ENCODE data around the gene ACVRL1.

Gene ACVRL1

GRCh38 chr12:51915951-51916350, 8.6 kb downstream of the ACVRL1 start:
- Histone ChIP-seq H3K9me3 (no peaks in the 10 kb centered on the region), H3K36me3 (no peaks in the 10 kb centered on the region), H3K27ac (no peak overlapping the region), H3K27me3 (peaks cover 6% of the 10 kb centered on the region), H3K4me1 (ENCODE audit: control insufficient read depth in 1 of 2, insufficient read depth in 1 of 2, low read depth in 1 of 2, low read length in 1 of 2) (no peaks in the 10 kb centered on the region), H3K4me3 (ENCODE audit: low read depth in 1 of 2, low read length in 1 of 2) (no peak overlapping the region)
- no peak for TF ChIP-seq CTCF (IDR thresholded peaks at IDR 0.05)

- no peak overlapping the region for H3K4me3 ChIP-seq (ENCODE audit: low read depth in 1 of 2, low read length in 1 of 2)
- no peaks in the 10 kb centered on the region for H3K9me3 ChIP-seq
- H3K27me3 ChIP-seq, result no peaks in the 10 kb centered on the region
- H3K27ac ChIP-seq, result no peak overlapping the region
- H3K36me3 ChIP-seq, result no peaks in the 10 kb centered on the region
- H3K4me1 ChIP-seq (ENCODE audit: control insufficient read depth in 1 of 2, insufficient read depth in 1 of 2, low read depth in 1 of 2, low read length in 1 of 2), result no peaks in the 10 kb centered on the region
- TF ChIP-seq CTCF (IDR thresholded peaks at IDR 0.05), result no peak
Measured at GRCh38 chr12:51917041-51917590, 9.8 kb downstream of the ACVRL1 start.

- H3K27ac ChIP-seq, result no peak overlapping the region
- peaks cover 3 to 4% of the 10 kb centered on the region in 2 experiments for H3K4me1 ChIP-seq (ENCODE audit: control insufficient read depth in 1 of 2, insufficient read depth in 1 of 2, low read depth in 1 of 2, low read length in 1 of 2)
- H3K36me3 ChIP-seq, result no peaks in the 10 kb centered on the region
- no peak overlapping the region for H3K4me3 ChIP-seq (ENCODE audit: low read depth in 1 of 2, low read length in 1 of 2)
- H3K27me3 ChIP-seq, result no peaks in the 10 kb centered on the region
- TF ChIP-seq CTCF (IDR thresholded peaks at IDR 0.05), result no peak
- H3K9me3 ChIP-seq, result no peaks in the 10 kb centered on the region
Measured at GRCh38 chr12:51917746-51918453, 10.6 kb downstream of the ACVRL1 start.

DNA sequence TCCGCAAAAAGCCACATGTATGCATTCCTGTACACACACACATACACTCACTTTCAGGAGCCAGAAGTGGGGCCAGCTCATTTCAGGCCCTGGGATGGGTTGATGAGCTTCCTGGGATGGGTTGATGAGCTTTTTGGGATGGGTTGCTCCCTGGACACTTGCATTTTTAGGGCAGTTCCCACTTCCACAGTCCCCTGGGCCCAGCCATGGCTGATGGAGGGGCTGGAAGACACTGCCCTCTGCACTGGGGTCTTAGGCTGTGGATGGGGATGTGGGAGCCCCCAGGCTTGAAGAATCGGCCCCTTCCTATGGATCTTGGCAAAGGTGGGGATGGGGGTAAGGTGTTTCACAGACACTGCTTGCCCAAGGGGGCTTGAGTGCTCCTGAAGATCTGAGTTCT, 12.7 kb downstream of the ACVRL1 start:
- Histone ChIP-seq H3K4me3 (ENCODE audit: low read depth in 1 of 2, low read length in 1 of 2) (no peak overlapping the region), H3K4me1 (ENCODE audit: control insufficient read depth in 1 of 2, insufficient read depth in 1 of 2, low read depth in 1 of 2, low read length in 1 of 2) (peaks cover 11 to 13% of the 10 kb centered on the region in 2 experiments), H3K27ac (no peak overlapping the region), H3K27me3 (peaks cover 6% of the 10 kb centered on the region), H3K36me3 (no peaks in the 10 kb centered on the region), H3K9me3 (no peaks in the 10 kb centered on the region)
- TF ChIP-seq CTCF (IDR thresholded peaks at IDR 0.05), result no peak

- Histone ChIP-seq H3K9me3 (no peaks in the 10 kb centered on the region), H3K27me3 (peaks cover 6% of the 10 kb centered on the region), H3K36me3 (no peaks in the 10 kb centered on the region), H3K4me3 (ENCODE audit: low read depth in 1 of 2, low read length in 1 of 2) (no peak overlapping the region), H3K27ac (no peak overlapping the region), H3K4me1 (ENCODE audit: control insufficient read depth in 1 of 2, insufficient read depth in 1 of 2, low read depth in 1 of 2, low read length in 1 of 2) (peaks cover 11 to 13% of the 10 kb centered on the region in 2 experiments)
- TF ChIP-seq CTCF (IDR thresholded peaks at IDR 0.05), result no peak
Measured at GRCh38 chr12:51921017-51921725, 13.9 kb downstream of the ACVRL1 start.
